Cardiac muscle cell (in vitro differentiated cells and primary cell): ENCODE data around the gene CPB2. TPM values are rescaled to one million over a fixed set of nuclear protein-coding genes. Genes with fewer than 3 reads are reported as not detected.

Experiments
- DNase-seq, 2 donors: peaks; one replicate each; pipeline versions ENCODE4 v3.0.0 to v3.0.0-alpha.2; 2010 to 2017; ENCODE audit warnings: low read depth in 1 of 2, low spot score in 1 of 2
- H3K27ac ChIP-seq: fragments of 200-600 bp; sonication (generic); 2 replicates; pipeline ENCODE4 v1.5.1; 2016
- H3K27me3 ChIP-seq: fragments of 200-600 bp; sonication (generic); 2 replicates; pipeline ENCODE4 v1.6.0; 2016; ENCODE audit warnings: control low read depth
- H3K36me3 ChIP-seq: fragments of 200-600 bp; sonication (generic); 2 replicates; pipeline ENCODE4 v1.5.1; 2016; ENCODE audit warnings: control low read depth
- H3K4me1 ChIP-seq: fragments of 200-600 bp; sonication (generic); 2 replicates; pipeline ENCODE4 v1.8.1; 2017; ENCODE audit warnings: low read depth, mild to moderate bottlenecking, mixed run types
- H3K4me3 ChIP-seq: fragments of 200-600 bp; sonication (generic); 2 replicates; pipeline ENCODE4 v1.5.1; 2016; ENCODE audit warnings: mild to moderate bottlenecking
- H3K9me3 ChIP-seq: fragments of 200-600 bp; sonication (generic); 2 replicates; pipeline ENCODE4 v1.5.1; 2017; ENCODE audit warnings: low read depth, mild to moderate bottlenecking, control low read depth
- CTCF ChIP-seq: IDR thresholded peaks from 2 replicates; pipeline ENCODE4 v1.5.1; 2012; ENCODE audit warnings: low read depth, mild to moderate bottlenecking, low read length
- polyA plus RNA-seq: library from polyadenylated mRNA; unstranded; fragments of >200 nt; fragmentation: Nextera tagmentation; extraction: Ambion mirVana; gene quantifications from 2 replicates; pipeline ENCODE4 v1.2.1, GENCODE V29; 2016
- total RNA-seq: library from RNA; depleted of rRNA; stranded (reverse); fragments of >200 nt; gene quantifications from 2 replicates; pipeline ENCODE4 v1.2.3, GENCODE V29; 2016

CPB2 gene
- total and polyA plus RNA-seq, 2 experiments from 2014 or later, result not detected

GRCh38 chr13:46062185-46062584 is 42.6 kb downstream of the CPB2 start:
- peaks cover 6% of the 10 kb centered on the region for H3K4me1 ChIP-seq
- H3K27ac ChIP-seq, result no peak overlapping the region
- no peaks in the 10 kb centered on the region for H3K27me3 ChIP-seq
- DNase-seq, result peak in 1 of 2 donors; percentile 24
- H3K9me3 ChIP-seq, result no peaks in the 10 kb centered on the region
- H3K36me3 ChIP-seq, result no peaks in the 10 kb centered on the region
- H3K4me3 ChIP-seq, result no peak overlapping the region
- no peak for TF ChIP-seq CTCF

DNA sequence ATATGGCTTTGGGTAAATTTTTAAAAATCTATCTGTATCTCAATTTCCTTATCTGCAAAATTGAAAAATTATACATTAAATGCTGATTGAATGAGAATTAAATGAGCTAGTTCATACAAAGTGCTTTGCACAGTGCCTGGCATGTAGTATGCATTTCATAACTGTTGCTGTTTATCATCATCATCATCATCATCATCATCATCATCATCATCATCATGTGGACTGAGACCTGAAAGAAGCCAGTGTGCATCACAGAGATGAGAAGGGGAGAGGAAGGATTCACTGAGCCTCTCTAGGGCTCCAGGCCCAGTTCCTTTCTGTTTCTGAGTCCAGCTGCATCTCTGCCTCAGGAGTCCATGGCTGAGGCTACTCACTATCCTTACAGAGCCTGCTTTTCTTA is 45.4 kb downstream of the CPB2 start:
- Histone ChIP-seq H3K27me3 (no peaks in the 10 kb centered on the region), H3K27ac (no peak overlapping the region), H3K4me3 (no peak overlapping the region), H3K4me1 (peaks cover 6% of the 10 kb centered on the region), H3K36me3 (no peaks in the 10 kb centered on the region), H3K9me3 (no peaks in the 10 kb centered on the region)
- no peak for DNase-seq
- no peak for TF ChIP-seq CTCF

- no peak overlapping the region for H3K27ac ChIP-seq
- H3K9me3 ChIP-seq, result no peaks in the 10 kb centered on the region
- no peak for TF ChIP-seq CTCF
- no peak overlapping the region for H3K4me3 ChIP-seq
- H3K4me1 ChIP-seq, result peaks cover 8% of the 10 kb centered on the region
- no peaks in the 10 kb centered on the region for H3K36me3 ChIP-seq
- no peaks in the 10 kb centered on the region for H3K27me3 ChIP-seq
- no peak for DNase-seq
These were observed 46.6 kb downstream of the CPB2 start for GRCh38 chr13:46058268-46058667.

GRCh38 chr13:46057256-46058015 is 47.4 kb downstream of the CPB2 start:
- H3K4me1 ChIP-seq, result peaks cover 8% of the 10 kb centered on the region
- H3K27ac ChIP-seq, result no peak overlapping the region
- no peak for DNase-seq
- no peaks in the 10 kb centered on the region for H3K27me3 ChIP-seq
- H3K9me3 ChIP-seq, result no peaks in the 10 kb centered on the region
- no peak overlapping the region for H3K4me3 ChIP-seq
- no peak for TF ChIP-seq CTCF
- H3K36me3 ChIP-seq, result no peaks in the 10 kb centered on the region

DNA sequence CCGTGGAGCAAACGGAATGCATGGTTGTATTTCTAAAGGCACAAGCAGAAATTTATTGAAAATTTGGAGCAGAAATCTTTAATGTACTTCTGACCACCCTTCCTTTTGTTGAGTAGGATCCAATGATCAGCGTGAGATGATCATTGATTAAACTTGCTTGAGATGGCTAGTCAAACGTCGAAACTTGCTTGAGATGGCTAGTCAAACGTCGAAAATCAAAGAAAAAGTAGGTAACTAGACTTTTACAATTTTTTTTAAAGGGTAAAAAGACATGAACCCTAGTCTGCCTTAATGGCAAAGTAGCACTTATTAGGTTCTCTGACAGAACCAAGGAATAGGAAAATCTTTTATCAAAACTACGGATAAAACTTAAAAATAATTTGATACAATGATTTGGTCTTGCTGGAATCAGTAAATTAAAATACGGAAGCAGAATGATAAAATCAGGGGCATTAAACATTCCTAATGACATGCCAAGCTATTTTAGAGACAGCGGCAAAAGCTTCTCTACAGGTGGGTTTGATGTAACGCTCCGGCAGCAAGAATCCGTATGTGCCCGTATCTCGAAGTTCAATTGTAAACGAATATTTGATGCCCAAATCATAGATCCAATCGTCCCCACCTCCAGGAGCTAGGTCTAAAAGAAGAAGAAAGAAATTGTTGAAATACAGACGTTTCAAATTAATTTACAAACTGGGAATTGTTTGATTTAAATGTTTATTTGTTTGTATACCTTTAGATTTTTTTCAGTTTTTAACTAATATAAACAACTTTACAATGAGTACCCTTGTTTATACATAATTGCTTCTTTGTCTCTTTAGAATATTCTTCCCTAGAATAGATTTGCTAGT is 51.4 kb downstream of the CPB2 start:
- DNase-seq, result no peak
- Histone ChIP-seq H3K4me1 (peaks cover 22% of the 10 kb centered on the region), H3K36me3 (no peaks in the 10 kb centered on the region), H3K27ac (no peak overlapping the region), H3K4me3 (peak overlapping the region; percentile 91), H3K27me3 (no peaks in the 10 kb centered on the region), H3K9me3 (no peaks in the 10 kb centered on the region)
- no peak for TF ChIP-seq CTCF
